ENCODE results near the gene KCNH2. TPM values are rescaled to one million over a fixed set of nuclear protein-coding genes. Genes with fewer than 3 reads are reported as not detected.

Gene KCNH2
- total and polyA plus RNA-seq, 12 donors, result 50.2 to 126 (median 78.4) TPM

DNA sequence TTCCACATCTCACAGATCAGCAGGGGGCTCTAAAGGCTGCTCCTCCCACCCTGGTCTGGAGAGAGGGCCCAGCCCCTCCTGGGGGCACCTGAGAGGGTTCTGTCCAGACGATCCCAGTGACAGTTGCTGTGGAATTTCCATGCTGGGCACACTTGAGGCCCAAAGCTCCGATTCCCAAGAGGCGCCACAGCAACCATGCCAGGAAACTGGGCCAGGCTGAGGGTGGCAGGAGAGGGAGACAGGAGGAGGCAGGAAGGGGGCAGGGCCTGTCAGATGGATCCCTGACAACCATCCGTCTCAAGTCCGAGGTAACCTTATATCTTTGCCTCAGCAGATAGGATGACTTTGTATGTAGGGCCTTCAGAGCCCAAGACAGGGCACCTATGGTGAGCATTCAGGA lies 8.4 kb upstream of the KCNH2 start:
- WGBS, 2 donors, result 46 to 48% methylated on average over 5 of the region's 5 CpGs
- no peak overlapping the region for H3K4me3 ChIP-seq
- intact Hi-C loops (cut with DNase I), result loop anchor here in 9 of 10 donors (1.0 to 10.0 kb wide), 9 partner anchors 22 to 212 kb away; no protein-coding TSS in a partner anchor
- H3K9me3 ChIP-seq, result peaks cover 0 to 18% (median 0%) of the 10 kb centered on the region in 11 donors
- H3K36me3 ChIP-seq, result no peaks in the 10 kb centered on the region
- H3K4me1 ChIP-seq, result peaks cover 8 to 39% (median 30%) of the 10 kb centered on the region in 9 donors
- peak overlapping the region in 1 of 10 donors; percentile 26 for H3K27ac ChIP-seq
- H3K27me3 ChIP-seq, result peaks cover 0 to 40% (median 0%) of the 10 kb centered on the region in 7 donors
- DNase-seq (no peak), ATAC-seq (no peak)
- TF ChIP-seq, protein P1, sequence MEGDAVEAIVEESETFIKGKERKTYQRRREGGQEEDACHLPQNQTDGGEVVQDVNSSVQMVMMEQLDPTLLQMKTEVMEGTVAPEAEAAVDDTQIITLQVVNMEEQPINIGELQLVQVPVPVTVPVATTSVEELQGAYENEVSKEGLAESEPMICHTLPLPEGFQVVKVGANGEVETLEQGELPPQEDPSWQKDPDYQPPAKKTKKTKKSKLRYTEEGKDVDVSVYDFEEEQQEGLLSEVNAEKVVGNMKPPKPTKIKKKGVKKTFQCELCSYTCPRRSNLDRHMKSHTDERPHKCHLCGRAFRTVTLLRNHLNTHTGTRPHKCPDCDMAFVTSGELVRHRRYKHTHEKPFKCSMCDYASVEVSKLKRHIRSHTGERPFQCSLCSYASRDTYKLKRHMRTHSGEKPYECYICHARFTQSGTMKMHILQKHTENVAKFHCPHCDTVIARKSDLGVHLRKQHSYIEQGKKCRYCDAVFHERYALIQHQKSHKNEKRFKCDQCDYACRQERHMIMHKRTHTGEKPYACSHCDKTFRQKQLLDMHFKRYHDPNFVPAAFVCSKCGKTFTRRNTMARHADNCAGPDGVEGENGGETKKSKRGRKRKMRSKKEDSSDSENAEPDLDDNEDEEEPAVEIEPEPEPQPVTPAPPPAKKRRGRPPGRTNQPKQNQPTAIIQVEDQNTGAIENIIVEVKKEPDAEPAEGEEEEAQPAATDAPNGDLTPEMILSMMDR (IDR thresholded peaks at IDR 0.05), result no peak

DNA sequence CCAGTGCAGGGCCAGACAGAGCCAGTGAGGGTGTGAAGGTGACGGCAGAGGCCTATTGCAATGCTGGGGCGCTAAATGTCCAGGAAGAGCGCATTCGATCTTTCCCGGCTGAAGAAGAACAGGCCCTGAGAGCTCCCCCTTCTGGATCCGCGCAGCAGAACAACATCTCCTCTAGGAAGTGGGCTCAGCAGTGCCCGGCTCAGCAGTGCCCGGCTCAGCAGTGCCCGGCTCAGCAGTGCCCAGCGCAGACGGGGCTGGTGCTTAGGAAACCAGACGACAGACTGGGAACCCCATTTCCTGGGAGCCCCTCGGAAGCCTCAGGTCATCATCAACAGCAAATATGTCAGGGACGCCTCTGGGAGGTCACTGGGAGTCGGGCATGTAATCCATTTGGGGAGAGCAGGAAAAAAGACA lies 8.0 kb upstream of the KCNH2 start:
- Histone ChIP-seq H3K9me3 (peaks cover 0 to 14% (median 0%) of the 10 kb centered on the region in 11 donors), H3K27ac (peak overlapping the region in 1 of 10 donors; percentile 26), H3K27me3 (peaks cover 0 to 44% (median 0%) of the 10 kb centered on the region in 7 donors), H3K36me3 (no peaks in the 10 kb centered on the region), H3K4me1 (peaks cover 8 to 37% (median 29%) of the 10 kb centered on the region in 9 donors), H3K4me3 (no peak overlapping the region)
- intact Hi-C loops (cut with DNase I), result loop anchor here in 9 of 10 donors (1.0 to 10.0 kb wide), 9 partner anchors 21 to 211 kb away; no protein-coding TSS in a partner anchor
- TF ChIP-seq, protein P1 (IDR thresholded peaks at IDR 0.05), result peak; percentile 31 to 78 (median 75)
- 12 to 13% methylated on average over 16 of the region's 16 CpGs for WGBS, 2 donors
- DNase-seq (peak; percentile 60 to 66), ATAC-seq (peak; percentile 23 to 49 (median 30))

DNA sequence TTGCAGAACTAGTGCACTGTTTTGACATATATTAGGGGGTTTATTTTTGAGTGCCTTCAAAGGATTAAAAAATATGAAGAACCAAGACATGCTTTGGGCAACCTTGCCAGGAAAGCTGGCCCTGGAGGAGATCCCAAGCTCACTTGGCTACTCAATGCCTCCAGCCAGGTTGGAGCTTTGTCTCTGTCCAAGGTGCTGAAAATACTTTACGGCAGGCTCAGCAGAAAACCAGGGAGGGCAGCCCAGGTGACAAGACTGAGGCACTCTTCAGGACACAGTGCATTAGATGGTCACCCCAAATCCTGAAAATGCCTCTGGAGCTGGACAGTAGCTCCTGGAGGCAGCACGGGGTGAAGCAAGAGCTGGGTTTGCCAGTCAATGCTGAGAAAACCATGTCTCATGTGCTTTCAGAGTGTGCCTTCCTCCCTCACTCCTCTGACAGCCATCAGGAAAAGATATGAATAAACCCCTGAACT lies 5.8 kb upstream of the KCNH2 start:
- ATAC-seq (no peak), DNase-seq (no peak)
- H3K36me3 ChIP-seq, result no peaks in the 10 kb centered on the region
- TF ChIP-seq, protein P1 (IDR thresholded peaks at IDR 0.05), result no peak
- H3K4me1 ChIP-seq, result peaks cover 3 to 30% (median 27%) of the 10 kb centered on the region in 9 donors
- peaks cover 0 to 66% (median 10%) of the 10 kb centered on the region in 7 donors for H3K27me3 ChIP-seq
- no peak overlapping the region for H3K4me3 ChIP-seq
- intact Hi-C loops (cut with DNase I), result loop anchor here in 3 of 10 donors (10.0 kb wide), 2 partner anchors 189 to 209 kb away; no protein-coding TSS in a partner anchor
- no peaks in the 10 kb centered on the region for H3K9me3 ChIP-seq
- no peak overlapping the region for H3K27ac ChIP-seq
- 2 to 4% methylated on average over 2 of the region's 2 CpGs for WGBS, 2 donors

DNA sequence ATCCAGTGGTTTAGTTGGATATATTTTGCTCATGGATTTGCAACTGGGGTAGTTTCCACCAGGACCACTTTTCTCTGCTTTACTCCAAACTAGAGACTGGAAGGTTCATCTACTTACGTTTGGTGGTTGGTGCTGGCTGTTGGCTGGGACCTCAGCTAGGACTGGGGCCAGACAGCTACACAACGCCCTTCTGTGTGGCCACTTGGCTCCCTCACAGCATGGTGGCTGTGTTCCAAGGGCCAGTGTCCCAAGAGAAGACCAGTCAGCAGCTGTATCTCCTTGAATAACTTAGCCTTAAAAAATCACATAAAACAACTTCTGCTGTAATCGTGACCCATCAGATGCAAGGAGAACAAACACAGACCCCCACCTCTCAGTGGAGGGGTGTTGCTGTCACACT lies 4.2 kb upstream of the KCNH2 start:
- Histone ChIP-seq H3K27ac (no peak overlapping the region), H3K27me3 (peaks cover 0 to 76% (median 18%) of the 10 kb centered on the region in 7 donors), H3K4me1 (peaks cover 1 to 28% (median 19%) of the 10 kb centered on the region in 9 donors), H3K36me3 (no peaks in the 10 kb centered on the region), H3K9me3 (no peaks in the 10 kb centered on the region), H3K4me3 (no peak overlapping the region)
- no peak for ATAC-seq
- TF ChIP-seq, protein P1 (IDR thresholded peaks at IDR 0.05), result no peak
- WGBS, 2 donors, result 23% methylated on average over 3 of the region's 3 CpGs
- no peak for DNase-seq
- intact Hi-C loops (cut with DNase I), result loop anchor here in 3 of 10 donors (10.0 kb wide), 2 partner anchors 188 to 208 kb away; no protein-coding TSS in a partner anchor
